Activated CD4-positive, CD25-positive, alpha-beta regulatory T cell (primary cell): ENCODE results near the gene MTA1.

Experiments used
- DNase-seq, 4 experiments: peaks; one replicate each; lab custom pipeline; 2025; lab: John Stamatoyannopoulos, UW

Gene MTA1

GRCh38 chr14:105445901-105446845 lies 26.5 kb downstream of the MTA1 start:
- DNase-seq = no peak

GRCh38 chr14:105446971-105447370 lies 27.3 kb downstream of the MTA1 start:
- DNase-seq = no peak

GRCh38 chr14:105447651-105448640 lies 28.3 kb downstream of the MTA1 start:
- DNase-seq = no peak

- peak; percentile 18 to 56 (median 35) for DNase-seq
These were observed 29.1 kb downstream of the MTA1 start for GRCh38 chr14:105448706-105449111.

- no peak for DNase-seq
These were observed 29.9 kb downstream of the MTA1 start for GRCh38 chr14:105449276-105450122.

- no peak for DNase-seq
These were observed 30.5 kb downstream of the MTA1 start for GRCh38 chr14:105450123-105450505.

- no peak for DNase-seq
These were observed 31.5 kb downstream of the MTA1 start for GRCh38 chr14:105450864-105451720.

- DNase-seq = no peak
These were observed 33.3 kb downstream of the MTA1 start for GRCh38 chr14:105452963-105453362.

- DNase-seq = no peak
These were observed 34.2 kb downstream of the MTA1 start for GRCh38 chr14:105453847-105454246.

GRCh38 chr14:105455086-105455640 lies 35.5 kb downstream of the MTA1 start:
- DNase-seq = no peak

- DNase-seq = no peak
These were observed 36.4 kb downstream of the MTA1 start for GRCh38 chr14:105455766-105456660.

- DNase-seq = no peak
These were observed 37.4 kb downstream of the MTA1 start for GRCh38 chr14:105456736-105457617.

- DNase-seq = no peak
These were observed 38.4 kb downstream of the MTA1 start for GRCh38 chr14:105458010-105458409.

- no peak for DNase-seq
These were observed 38.9 kb downstream of the MTA1 start for GRCh38 chr14:105458571-105458970.

- DNase-seq = no peak
These were observed 40.5 kb downstream of the MTA1 start for GRCh38 chr14:105460116-105460515.

GRCh38 chr14:105460616-105461015 lies 41.0 kb downstream of the MTA1 start:
- no peak for DNase-seq

- DNase-seq = no peak
These were observed 42.3 kb downstream of the MTA1 start for GRCh38 chr14:105461903-105462302.

GRCh38 chr14:105464501-105464900 lies 44.9 kb downstream of the MTA1 start:
- DNase-seq = no peak
